Suprapubic skin (tissue), 4 donors: ENCODE measurements around the gene SLC12A8. TPM values are rescaled to one million over a fixed set of nuclear protein-coding genes. Genes with fewer than 3 reads are reported as not detected.

Experiments
- DNase-seq, 2 donors: peaks; one replicate each; pipeline ENCODE4 v3.0.0-alpha.2; 2019; ENCODE audit warnings: low spot score in 2 of 2
- H3K27ac ChIP-seq: fragments of 200-600 bp; sonication (generic); one replicate; pipeline ENCODE4 v1.5.1; 2019
- H3K27me3 ChIP-seq: fragments of 200-600 bp; sonication (generic); one replicate; pipeline ENCODE4 v1.5.1; 2019
- H3K36me3 ChIP-seq: fragments of 200-600 bp; sonication (generic); one replicate; pipeline ENCODE4 v1.5.1; 2019
- H3K4me1 ChIP-seq: fragments of 200-600 bp; sonication (generic); one replicate; pipeline ENCODE4 v1.5.1; 2019
- H3K4me3 ChIP-seq: fragments of 200-600 bp; sonication (generic); one replicate; pipeline ENCODE4 v1.5.1; 2019; ENCODE audit warnings: mild to moderate bottlenecking
- H3K9me3 ChIP-seq: fragments of 200-600 bp; sonication (generic); one replicate; pipeline ENCODE4 v1.5.1; 2019
- CTCF ChIP-seq, 2 donors: fragments of 200-600 bp in 1 of 2; fragments of 450-650 bp in 1 of 2; sonication (generic) in 1 of 2; IDR thresholded peaks; one replicate each; pipeline ENCODE4 v1.5.1; 2016 to 2019; ENCODE audit warnings: antibody characterized with exemption in 2 of 2, mild to moderate bottlenecking in 1 of 2, moderate library complexity in 1 of 2
- EP300 ChIP-seq: sonication (generic); formaldehyde crosslinking; IDR thresholded peaks from one replicate; pipeline ENCODE4 v1.6.1; 2017; ENCODE audit warnings: antibody characterized with exemption
- POLR2A ChIP-seq, 2 donors: fragments of 450-650 bp; IDR thresholded peaks; one replicate each; pipeline ENCODE4 v1.6.1; 2017; ENCODE audit warnings: antibody characterized with exemption in 2 of 2, mild to moderate bottlenecking in 2 of 2, moderate library complexity in 2 of 2
- POLR2AphosphoS5 ChIP-seq, 3 donors: sonication (generic); formaldehyde crosslinking; IDR thresholded peaks; one replicate each; pipeline ENCODE4 v1.6.1; 2017; ENCODE audit warnings: antibody characterized with exemption in 3 of 3
- WGBS: methylation state at CpG from one replicate; pipeline ENCODE4 v1.1.5; 2018; 5-methylcytosine and 5-hydroxymethylcytosine counted together
- total RNA-seq, 4 donors: library from RNA; depleted of rRNA; stranded (reverse); fragments of >200 nt; gene quantifications; one replicate each; pipeline ENCODE4 v1.1.0, GENCODE V29; 2016

The SLC12A8 gene
- total RNA-seq, 4 donors from 2014 or later, result 2.5 to 5.8 (median 4.4) TPM

- Histone ChIP-seq H3K9me3 (no peaks in the 10 kb centered on the region), H3K27ac (no peak overlapping the region)
- no peak for TF ChIP-seq CTCF (IDR thresholded peaks at IDR 0.05)
- no peak for TF ChIP-seq POLR2A (IDR thresholded peaks at IDR 0.05)
- TF ChIP-seq EP300, result no peak
- no peak for TF ChIP-seq POLR2AphosphoS5 (IDR thresholded peaks at IDR 0.05)
These were observed 17.2 kb upstream of the SLC12A8 start for GRCh38 chr3:125229707-125230106.

GRCh38 chr3:125229168-125229567 lies 16.6 kb upstream of the SLC12A8 start:
- Histone ChIP-seq H3K27me3 (no peaks in the 10 kb centered on the region), H3K4me3 (no peak overlapping the region), H3K36me3 (peaks cover 20% of the 10 kb centered on the region), H3K9me3 (no peaks in the 10 kb centered on the region), H3K4me1 (no peaks in the 10 kb centered on the region), H3K27ac (no peak overlapping the region)
- DNase-seq, result no peak
- no peak for TF ChIP-seq POLR2AphosphoS5 (IDR thresholded peaks at IDR 0.05)
- no peak for TF ChIP-seq CTCF (IDR thresholded peaks at IDR 0.05)
- no peak for TF ChIP-seq POLR2A (IDR thresholded peaks at IDR 0.05)
- no peak for TF ChIP-seq EP300
- WGBS, result 84% methylated on average over 7 of the region's 7 CpGs

More at GRCh38 chr3:125229707-125230106, 17.2 kb upstream of the SLC12A8 start:
- Histone ChIP-seq H3K4me1 (no peaks in the 10 kb centered on the region), H3K4me3 (no peak overlapping the region), H3K36me3 (peaks cover 20% of the 10 kb centered on the region), H3K27me3 (no peaks in the 10 kb centered on the region)
- 100% methylated on average over 1 of the region's 1 CpG for WGBS
- DNase-seq, result no peak

GRCh38 chr3:125221831-125222230 lies 9.3 kb upstream of the SLC12A8 start:
- TF ChIP-seq EP300, result no peak
- no peak for TF ChIP-seq CTCF (IDR thresholded peaks at IDR 0.05)
- no peak for TF ChIP-seq POLR2AphosphoS5 (IDR thresholded peaks at IDR 0.05)
- no peak for TF ChIP-seq POLR2A (IDR thresholded peaks at IDR 0.05)
- no peaks in the 10 kb centered on the region for H3K36me3 ChIP-seq
- WGBS, result 76% methylated on average over 3 of the region's 3 CpGs

GRCh38 chr3:125220727-125221429 lies 8.3 kb upstream of the SLC12A8 start:
- no peaks in the 10 kb centered on the region for H3K36me3 ChIP-seq
- no peak overlapping the region for H3K27ac ChIP-seq
- TF ChIP-seq CTCF (IDR thresholded peaks at IDR 0.05), result no peak
- no peak for TF ChIP-seq POLR2AphosphoS5 (IDR thresholded peaks at IDR 0.05)
- no peak for TF ChIP-seq POLR2A (IDR thresholded peaks at IDR 0.05)
- no peak for TF ChIP-seq EP300
- H3K4me1 ChIP-seq, result no peaks in the 10 kb centered on the region
- WGBS, result 76% methylated on average over 7 of the region's 7 CpGs
- no peaks in the 10 kb centered on the region for H3K9me3 ChIP-seq
- no peak for DNase-seq
- H3K27me3 ChIP-seq, result no peaks in the 10 kb centered on the region
- H3K4me3 ChIP-seq, result no peak overlapping the region

More at GRCh38 chr3:125221831-125222230, 9.3 kb upstream of the SLC12A8 start:
- no peak overlapping the region for H3K27ac ChIP-seq
- no peaks in the 10 kb centered on the region for H3K27me3 ChIP-seq
- no peak overlapping the region for H3K4me3 ChIP-seq
- DNase-seq, result no peak
- H3K9me3 ChIP-seq, result no peaks in the 10 kb centered on the region
- no peaks in the 10 kb centered on the region for H3K4me1 ChIP-seq

- no peak overlapping the region for H3K27ac ChIP-seq
- H3K36me3 ChIP-seq, result no peaks in the 10 kb centered on the region
- H3K9me3 ChIP-seq, result no peaks in the 10 kb centered on the region
- no peaks in the 10 kb centered on the region for H3K4me1 ChIP-seq
- WGBS, result 65% methylated on average over 10 of the region's 10 CpGs
- TF ChIP-seq POLR2A (IDR thresholded peaks at IDR 0.05) (no peak), EP300 (no peak), POLR2AphosphoS5 (IDR thresholded peaks at IDR 0.05) (no peak), CTCF (IDR thresholded peaks at IDR 0.05) (no peak)
- no peaks in the 10 kb centered on the region for H3K27me3 ChIP-seq
- no peak overlapping the region for H3K4me3 ChIP-seq
- no peak for DNase-seq
These were observed 7.6 kb upstream of the SLC12A8 start for GRCh38 chr3:125220183-125220582.
